Prostate gland (tissue), 2 donors: ENCODE results near the gene MS4A2.

Experiments used
- CTCF ChIP-seq, 4 experiments: fragments of 200-600 bp in 2 of 4; fragments of 450-650 bp in 2 of 4; sonication (generic) in 2 of 4; IDR thresholded peaks; 1 replicate in 3 of 4; 2 replicates in 1 of 4; pipeline ENCODE4 v1.5.1; 2016 to 2019; ENCODE audit warnings: antibody characterized with exemption in 4 of 4, mild to moderate bottlenecking in 2 of 4, moderate library complexity in 2 of 4
- POLR2A ChIP-seq: fragments of 450-650 bp; IDR thresholded peaks from one replicate; pipeline ENCODE4 v1.6.1; 2016; ENCODE audit warnings: antibody characterized with exemption, mild to moderate bottlenecking
- POLR2AphosphoS5 ChIP-seq: sonication (generic); formaldehyde crosslinking; IDR thresholded peaks from one replicate; pipeline ENCODE4 v1.6.1; 2017; ENCODE audit warnings: antibody characterized with exemption

- TF ChIP-seq CTCF (IDR thresholded peaks at IDR 0.05) (no peak), POLR2A (no peak), POLR2AphosphoS5 (no peak)
Measured at GRCh38 chr11:60145677-60146076, 57.2 kb downstream of the MS4A2 start.
